ENCODE measurements around the gene PCSK6. TPM values are rescaled to one million over a fixed set of nuclear protein-coding genes. Genes with fewer than 3 reads are reported as not detected.
"Not testable (repeated sequence)": the region's sequence is repeated elsewhere in the genome, so short reads cannot be mapped to it uniquely, and the experiment has no call there.

Gene PCSK6
- total RNA-seq, 1 donor from 2014 or later: 1.1 TPM

GRCh38 chr15:101358895-101359294, 130.6 kb downstream of the PCSK6 start:
- Mint-ChIP-seq H3K9me3 (no peaks in the 10 kb centered on the region), H3K36me3 (ENCODE audit: low read depth) (no peaks in the 10 kb centered on the region), H3K4me3 (no peak overlapping the region), H3K27ac (no peak overlapping the region), H3K4me1 (no peaks in the 10 kb centered on the region), H3K27me3 (peaks cover 5% of the 10 kb centered on the region)
- ChIA-PET CTCF (no interaction called here), POLR2A (no interaction called here)
- TF ChIP-seq CTCF (IDR thresholded peaks at IDR 0.05): no peak
- intact Hi-C loops (cut with micrococcal nuclease): no loop called here
- no peak for DNase-seq
- no peak for ATAC-seq (ENCODE audit: low read depth)

DNA sequence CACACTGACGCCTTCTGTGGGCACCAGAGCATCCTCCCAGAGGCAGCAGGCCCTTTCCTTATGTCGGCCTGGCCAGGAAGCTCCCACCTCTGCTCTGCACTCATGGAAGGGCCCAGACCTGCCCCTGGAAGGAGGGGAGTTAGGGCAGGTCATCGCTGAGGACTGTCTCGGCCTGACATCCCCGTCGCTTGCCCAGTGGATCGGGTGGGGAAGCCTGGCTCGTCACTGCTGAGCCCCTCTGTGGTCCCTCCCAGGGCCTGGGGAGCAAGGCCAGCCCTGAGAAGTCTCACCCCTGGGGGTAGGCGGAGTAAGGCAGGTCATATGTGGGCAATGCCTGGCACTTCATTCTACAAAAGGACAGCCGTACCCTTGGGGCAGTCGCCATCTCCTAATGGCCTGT, 131.6 kb downstream of the PCSK6 start:
- DNase-seq: no peak
- Mint-ChIP-seq H3K4me3 (no peak overlapping the region), H3K4me1 (no peaks in the 10 kb centered on the region), H3K27me3 (peaks cover 4% of the 10 kb centered on the region), H3K9me3 (no peaks in the 10 kb centered on the region), H3K27ac (no peak overlapping the region), H3K36me3 (ENCODE audit: low read depth) (no peaks in the 10 kb centered on the region)
- TF ChIP-seq CTCF (IDR thresholded peaks at IDR 0.05): no peak
- POLR2A ChIA-PET: no interaction called here
- CTCF ChIA-PET: no interaction called here
- no peak for ATAC-seq (ENCODE audit: low read depth)
- intact Hi-C loops (cut with micrococcal nuclease): no loop called here

DNA sequence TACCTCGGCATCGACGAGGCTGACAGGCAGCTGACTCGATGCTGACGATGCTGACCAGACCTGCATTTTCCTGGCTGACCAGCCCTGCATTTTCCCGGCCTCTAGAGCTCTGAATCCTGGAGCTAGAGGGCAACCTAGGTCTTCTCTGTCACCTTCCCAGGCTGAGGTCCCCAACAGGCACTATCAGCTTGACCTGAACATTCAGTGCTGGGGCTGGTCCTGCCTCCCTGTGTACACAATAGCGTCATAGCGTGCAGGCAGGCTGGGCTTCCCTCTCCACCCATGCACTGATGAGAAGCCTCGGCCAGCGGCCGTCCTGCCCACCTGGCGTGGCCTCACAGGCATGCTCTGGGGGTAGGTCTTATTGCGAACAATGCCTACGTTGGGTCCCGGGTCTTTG, 132.2 kb downstream of the PCSK6 start:
- H3K36me3 Mint-ChIP-seq (ENCODE audit: low read depth): no peaks in the 10 kb centered on the region
- no peak overlapping the region for H3K4me3 Mint-ChIP-seq
- ChIA-PET CTCF (no interaction called here), POLR2A (no interaction called here)
- peaks cover 5% of the 10 kb centered on the region for H3K27me3 Mint-ChIP-seq
- H3K4me1 Mint-ChIP-seq: no peaks in the 10 kb centered on the region
- H3K9me3 Mint-ChIP-seq: no peaks in the 10 kb centered on the region
- ATAC-seq (ENCODE audit: low read depth) (no peak), DNase-seq (no peak)
- no peak overlapping the region for H3K27ac Mint-ChIP-seq
- no peak for TF ChIP-seq CTCF (IDR thresholded peaks at IDR 0.05)
- intact Hi-C loops (cut with micrococcal nuclease): no loop called here

GRCh38 chr15:101356512-101357172, 132.9 kb downstream of the PCSK6 start:
- intact Hi-C loops (cut with micrococcal nuclease); H3K9me3 Mint-ChIP-seq; H3K4me3 Mint-ChIP-seq; DNase-seq; H3K27me3 Mint-ChIP-seq; H3K27ac Mint-ChIP-seq; H3K4me1 Mint-ChIP-seq; CTCF ChIA-PET; ATAC-seq (ENCODE audit: low read depth); H3K36me3 Mint-ChIP-seq (ENCODE audit: low read depth): not testable (repeated sequence)
- POLR2A ChIA-PET: interaction anchor here (0.7 kb wide), 1 partner anchor 9 kb away, joined by 4 read pairs; no protein-coding TSS in a partner anchor

DNA sequence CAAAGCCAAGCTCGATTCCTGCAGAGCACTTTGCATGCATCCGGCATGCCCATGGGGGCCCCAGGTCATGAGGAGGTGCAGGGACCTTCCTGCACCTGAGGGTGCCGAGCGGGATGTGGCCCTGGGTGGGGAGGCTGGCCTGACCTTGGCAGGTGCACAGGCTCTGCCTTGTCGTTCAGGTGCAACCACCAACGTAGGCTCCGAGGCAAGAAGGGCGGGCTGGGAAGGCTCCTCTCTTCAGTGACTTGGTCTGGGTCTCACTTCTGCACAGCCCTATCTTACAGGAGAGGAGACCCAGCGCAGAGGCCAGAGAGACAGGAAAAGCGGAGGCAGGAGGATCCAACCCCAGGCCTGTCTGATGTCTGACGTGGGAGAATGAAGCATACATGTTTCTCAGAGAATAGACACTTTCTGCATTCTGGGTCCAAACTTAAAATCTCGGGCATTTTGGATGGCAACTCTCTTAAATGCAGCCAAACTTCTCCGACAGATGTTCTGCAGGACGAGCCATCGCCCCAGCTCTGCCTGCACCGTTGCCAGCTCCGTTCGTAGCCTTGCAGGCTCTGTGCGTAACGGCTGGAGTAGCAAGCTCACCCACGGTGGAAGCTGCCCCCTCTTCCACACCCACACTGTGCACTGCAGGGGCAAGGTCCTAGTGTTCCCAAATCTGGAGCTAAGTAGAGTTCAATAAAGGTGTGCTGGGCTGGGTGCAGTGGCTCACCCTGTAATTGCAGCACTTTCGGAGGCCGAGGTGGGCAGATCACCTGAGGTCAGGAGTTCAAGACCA, 133.6 kb downstream of the PCSK6 start:
- Mint-ChIP-seq H3K27ac (no peak overlapping the region), H3K27me3 (peaks cover 5% of the 10 kb centered on the region), H3K9me3 (no peaks in the 10 kb centered on the region), H3K36me3 (ENCODE audit: low read depth) (no peaks in the 10 kb centered on the region), H3K4me1 (no peaks in the 10 kb centered on the region), H3K4me3 (no peak overlapping the region)
- intact Hi-C loops (cut with micrococcal nuclease): no loop called here
- DNase-seq (no peak), ATAC-seq (ENCODE audit: low read depth) (no peak)
- ChIA-PET CTCF (no interaction called here), POLR2A (interaction anchor here (0.7 kb wide), 1 partner anchor 9 kb away, joined by 4 read pairs; no protein-coding TSS in a partner anchor)
- TF ChIP-seq CTCF (IDR thresholded peaks at IDR 0.05): no peak

All from activated B cell treated with CpG ODN at 0.5 μM for 24 hours (primary cell).